NCI-H345 treated with DMSO at 0.1 percent for 48 hours (cell line): Measurements from ENCODE around the gene ADRM1.

ENCODE experiments used
- DNase-seq: peaks from one replicate; lab custom pipeline; 2025; ENCODE audit not compliant: unreplicated experiment; lab: John Stamatoyannopoulos, UW

ADRM1 gene, protein sequence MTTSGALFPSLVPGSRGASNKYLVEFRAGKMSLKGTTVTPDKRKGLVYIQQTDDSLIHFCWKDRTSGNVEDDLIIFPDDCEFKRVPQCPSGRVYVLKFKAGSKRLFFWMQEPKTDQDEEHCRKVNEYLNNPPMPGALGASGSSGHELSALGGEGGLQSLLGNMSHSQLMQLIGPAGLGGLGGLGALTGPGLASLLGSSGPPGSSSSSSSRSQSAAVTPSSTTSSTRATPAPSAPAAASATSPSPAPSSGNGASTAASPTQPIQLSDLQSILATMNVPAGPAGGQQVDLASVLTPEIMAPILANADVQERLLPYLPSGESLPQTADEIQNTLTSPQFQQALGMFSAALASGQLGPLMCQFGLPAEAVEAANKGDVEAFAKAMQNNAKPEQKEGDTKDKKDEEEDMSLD

DNA sequence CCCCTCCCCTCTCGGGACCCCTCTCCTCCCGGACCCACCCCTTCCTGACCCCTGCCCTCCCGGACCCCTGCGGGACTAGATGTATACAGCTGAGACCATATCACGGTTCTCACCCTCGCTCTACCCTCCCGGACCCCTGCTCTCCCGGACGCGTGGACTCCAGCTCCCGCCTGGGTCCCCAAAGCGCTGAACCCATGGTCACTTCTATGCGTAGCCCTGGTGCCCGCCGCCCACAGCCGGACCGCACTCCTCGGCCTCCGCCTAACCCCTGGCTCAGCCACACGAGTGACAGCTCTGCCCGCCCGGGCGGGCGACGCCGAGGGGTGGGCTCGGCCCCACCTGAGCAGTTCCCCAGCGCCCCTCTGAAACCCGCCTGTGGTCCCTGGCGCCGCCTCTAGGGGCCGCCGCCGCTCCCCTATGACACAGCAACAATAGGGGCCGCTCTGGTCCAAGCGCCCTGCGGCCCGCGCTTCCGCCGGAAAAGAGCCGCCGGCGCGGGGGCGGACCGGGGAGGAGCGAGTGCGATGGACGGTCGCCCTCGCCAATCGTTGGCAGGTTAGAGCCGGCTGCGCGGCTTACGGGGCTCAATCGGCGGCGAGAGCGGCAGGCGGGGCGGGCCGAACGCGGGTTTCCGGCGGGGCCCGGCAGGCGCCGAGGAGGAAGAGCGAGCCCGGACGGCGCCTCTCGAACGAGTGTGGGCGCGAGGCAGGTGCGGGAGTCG, at the start of gene ADRM1:
Gene ADRM1, plus strand, starts transcription at position 657 of the 721 bp plus-strand sequence. CDS start 572 bp downstream, outside the sequence.
- peak; percentile 96 for DNase-seq

DNA sequence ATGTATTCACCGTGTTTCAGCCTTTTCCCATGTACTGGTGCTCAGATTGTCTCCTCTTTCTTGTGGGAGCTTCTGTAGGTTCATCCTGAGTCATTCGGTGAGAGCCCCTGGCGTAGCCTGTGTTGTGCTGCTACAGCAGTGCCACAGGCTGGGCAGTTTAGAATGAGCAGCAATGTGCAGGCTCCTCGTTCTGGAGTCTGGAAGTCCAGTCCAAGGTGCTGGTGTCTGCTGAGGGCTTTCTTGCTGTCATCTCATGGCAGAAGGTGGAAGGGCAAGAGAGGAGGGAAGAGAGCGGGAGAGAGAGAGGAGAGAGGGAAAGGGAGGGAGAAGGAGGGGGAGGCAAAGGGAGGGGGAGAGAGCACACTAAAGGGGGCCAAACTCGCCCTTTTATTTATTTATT, 49.4 kb upstream of the ADRM1 start:
- no peak for DNase-seq

DNA sequence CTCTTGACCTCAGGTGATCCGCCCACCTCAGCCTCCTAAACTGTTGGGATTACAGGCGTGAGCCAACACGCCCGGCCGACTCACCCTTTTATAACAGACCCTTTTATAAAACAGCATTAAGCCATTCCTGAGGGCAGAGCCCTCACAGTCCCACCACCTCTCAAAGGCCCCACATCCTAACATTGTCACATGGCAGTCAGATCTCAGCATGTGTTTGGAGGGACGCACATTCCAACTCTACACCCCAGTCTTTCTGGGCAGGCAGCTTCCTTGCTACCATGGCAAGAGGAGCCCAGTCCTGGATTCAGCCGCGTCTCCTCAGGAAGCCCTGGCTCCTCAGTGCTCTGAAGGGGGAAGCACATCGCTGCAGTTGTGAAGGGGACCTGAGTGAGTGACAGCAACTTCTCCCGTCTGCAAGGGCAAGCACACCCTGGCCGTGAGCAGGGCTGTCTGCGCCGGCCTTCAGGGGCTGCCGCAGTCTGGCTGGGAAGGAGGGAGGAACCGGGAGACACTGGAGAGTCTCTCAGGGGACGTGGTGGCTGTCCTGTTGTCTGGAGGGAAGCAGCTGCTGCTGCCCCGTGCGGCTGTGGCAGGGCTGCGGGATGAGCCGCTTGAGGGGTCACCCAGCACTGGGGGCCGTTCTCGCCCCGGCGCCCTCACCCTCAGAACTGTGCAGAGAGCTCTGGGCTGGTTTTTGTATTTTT, 48.6 kb upstream of the ADRM1 start:
- no peak for DNase-seq

DNA sequence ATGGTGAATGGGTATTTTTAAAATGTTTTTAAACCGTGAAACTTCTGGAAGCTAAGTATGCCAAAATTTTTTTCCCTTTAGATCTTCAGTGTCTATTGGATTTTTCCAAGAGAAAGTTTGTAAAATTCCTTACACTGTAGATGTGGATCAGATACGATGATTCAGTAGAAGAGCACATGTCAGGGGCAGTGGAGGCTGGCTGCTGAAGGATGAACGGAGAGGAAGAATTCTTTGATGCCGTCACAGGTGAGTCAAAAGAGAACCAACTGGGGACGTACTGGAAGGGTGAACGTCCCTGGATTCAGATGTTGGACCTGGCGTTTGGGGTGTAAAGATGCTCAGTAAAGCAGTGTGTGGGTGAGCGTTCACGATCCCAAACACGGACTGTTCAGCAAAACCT, 46.8 kb upstream of the ADRM1 start:
- DNase-seq, result no peak

DNA sequence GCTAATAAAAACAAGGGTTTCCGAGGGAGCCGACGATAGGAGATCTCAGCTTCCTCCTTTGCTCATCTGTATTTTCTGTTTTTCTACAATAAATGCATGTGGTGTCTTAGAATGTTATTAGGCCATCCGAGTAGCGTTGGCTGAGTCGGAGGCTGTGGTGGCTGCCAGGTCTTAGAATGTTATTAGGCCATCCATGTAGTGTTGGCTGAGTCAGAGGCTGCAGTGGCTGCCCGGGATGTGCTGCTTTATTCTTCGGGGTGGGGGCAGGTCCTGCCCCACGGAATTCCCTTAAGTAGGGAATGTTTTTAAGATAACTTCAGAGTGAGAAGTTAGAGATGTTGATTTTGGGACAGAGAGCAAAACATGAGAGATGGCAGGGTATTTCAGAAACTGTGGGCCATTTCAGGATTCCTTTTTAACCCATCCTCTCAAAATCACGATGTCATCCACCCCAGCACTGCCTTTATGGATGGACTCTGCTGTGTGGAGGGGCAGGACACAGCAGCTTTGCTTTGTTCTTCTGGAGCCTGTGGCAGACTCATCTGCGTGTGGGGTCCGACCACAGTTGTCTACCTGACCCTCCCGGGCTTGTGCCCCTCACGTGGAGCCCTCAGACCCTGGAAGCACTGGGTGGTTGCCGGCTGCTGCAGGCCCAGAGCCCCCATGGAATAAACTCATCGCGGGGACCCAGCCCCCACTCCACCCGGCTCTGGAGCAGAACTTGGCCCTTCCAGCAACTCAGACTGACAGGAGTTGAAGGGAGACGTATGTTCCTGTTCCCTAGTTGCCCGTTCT, 44.1 kb upstream of the ADRM1 start:
- DNase-seq, result no peak

DNA sequence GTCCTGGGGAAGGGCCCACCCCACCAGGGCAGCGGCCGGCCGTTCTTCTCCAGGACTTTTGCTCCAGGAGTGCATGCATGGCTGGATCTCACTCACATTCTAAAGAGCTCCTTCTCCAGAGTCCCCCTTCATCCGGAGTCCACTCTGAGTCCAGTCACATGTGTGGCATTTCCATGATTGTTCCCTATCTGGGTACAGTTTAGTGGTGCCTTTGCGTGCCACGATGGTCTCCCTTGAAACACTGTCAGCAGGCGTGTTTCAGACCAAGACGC, 43.6 kb upstream of the ADRM1 start:
- DNase-seq, result no peak

DNA sequence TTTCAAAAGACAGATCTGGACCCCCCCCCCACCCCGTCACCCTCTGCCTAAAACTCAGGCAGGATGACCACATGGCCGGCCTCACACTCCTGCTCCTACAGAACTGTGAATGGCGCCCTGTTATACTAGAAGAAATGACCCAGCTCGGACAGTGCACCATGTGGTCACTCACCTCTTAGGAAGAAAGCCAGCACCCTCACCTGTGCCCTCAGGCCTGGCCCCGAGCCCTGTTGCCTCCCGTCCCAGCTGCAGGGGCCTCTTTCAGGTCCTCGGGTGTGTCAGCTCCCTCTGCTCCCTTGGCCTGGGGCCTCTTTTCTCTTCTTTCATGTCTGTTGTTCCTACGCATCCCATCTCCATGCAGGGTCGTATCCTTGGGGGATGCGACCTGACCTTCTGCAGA, 40.7 kb upstream of the ADRM1 start:
- DNase-seq, result no peak

DNA sequence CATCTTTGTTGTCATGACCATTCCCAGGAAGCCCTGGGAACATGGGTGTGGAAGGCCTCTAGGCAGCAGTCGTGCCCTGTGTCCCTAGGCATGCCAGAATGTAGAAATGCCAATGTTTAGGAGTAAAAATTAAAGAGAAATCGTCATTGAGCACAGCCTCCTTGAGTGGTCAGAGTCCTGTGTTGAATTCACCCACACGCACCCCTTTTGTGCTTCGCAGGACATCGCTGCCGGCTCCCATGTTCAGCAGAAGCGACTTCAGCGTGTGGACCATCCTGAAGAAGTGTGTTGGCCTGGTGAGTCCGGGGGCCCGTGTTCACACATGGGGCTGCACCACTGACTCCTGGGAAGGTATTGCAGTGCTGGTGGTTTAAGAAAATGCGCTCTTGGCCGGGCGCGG, 39.4 kb upstream of the ADRM1 start:
- no peak for DNase-seq

DNA sequence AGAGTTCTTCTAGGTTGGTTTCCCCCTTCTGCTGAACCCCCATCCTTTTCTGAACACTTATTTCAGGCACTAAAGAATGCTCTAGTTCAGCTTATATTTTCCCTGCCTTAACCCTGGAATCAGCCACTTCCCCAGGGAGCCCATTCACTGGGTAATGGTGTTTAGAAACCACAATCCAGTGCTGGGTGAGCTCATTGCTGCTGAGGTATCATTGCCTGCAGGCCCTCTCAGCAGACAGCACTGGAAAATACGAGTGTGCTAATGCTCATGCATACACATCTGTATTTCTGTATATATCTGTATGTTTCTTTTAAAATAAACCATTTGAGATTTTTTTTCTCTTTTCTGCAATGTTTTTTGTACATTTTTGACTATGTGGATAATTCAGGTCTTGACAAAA, 37.4 kb upstream of the ADRM1 start:
- no peak for DNase-seq

DNA sequence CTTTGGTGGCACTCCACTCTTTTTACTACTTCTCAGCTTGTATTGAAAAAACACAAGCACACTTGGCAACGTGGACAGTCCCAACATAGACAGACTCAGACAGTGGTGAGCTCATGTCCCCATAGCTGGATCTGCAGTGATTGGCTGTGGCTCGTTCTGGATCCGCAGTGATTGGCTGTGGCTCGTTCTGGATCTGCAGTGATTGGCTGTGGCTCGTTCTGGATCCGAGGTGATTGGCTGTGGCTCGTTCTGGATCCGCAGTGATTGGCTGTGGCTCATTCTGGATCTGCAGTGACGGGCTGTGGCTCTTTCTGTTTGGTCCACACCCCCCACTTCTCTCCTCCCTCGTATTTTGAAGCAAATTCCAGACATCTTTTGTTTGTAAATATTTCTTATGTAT, 36.5 kb upstream of the ADRM1 start:
- no peak for DNase-seq

DNA sequence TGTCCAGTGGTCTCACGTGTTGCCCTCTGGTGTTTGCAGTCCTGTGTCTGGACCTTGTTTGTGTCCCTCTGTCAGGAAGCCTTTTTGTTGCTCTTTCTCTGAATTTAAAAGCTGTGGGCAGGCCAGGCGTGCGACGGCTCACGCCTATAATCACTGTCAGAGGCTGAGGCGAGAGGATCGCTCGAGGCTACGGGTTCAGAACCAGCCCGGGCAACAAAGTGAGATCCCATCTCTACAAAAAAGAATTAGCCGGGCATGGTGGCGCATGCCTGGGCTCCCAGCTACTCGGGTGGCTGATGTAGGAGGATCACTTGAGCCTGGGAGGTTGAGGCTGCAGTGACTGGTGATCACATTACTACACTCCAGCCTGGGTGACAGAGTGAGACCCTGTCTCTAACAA, 35.9 kb upstream of the ADRM1 start:
- DNase-seq, result no peak

DNA sequence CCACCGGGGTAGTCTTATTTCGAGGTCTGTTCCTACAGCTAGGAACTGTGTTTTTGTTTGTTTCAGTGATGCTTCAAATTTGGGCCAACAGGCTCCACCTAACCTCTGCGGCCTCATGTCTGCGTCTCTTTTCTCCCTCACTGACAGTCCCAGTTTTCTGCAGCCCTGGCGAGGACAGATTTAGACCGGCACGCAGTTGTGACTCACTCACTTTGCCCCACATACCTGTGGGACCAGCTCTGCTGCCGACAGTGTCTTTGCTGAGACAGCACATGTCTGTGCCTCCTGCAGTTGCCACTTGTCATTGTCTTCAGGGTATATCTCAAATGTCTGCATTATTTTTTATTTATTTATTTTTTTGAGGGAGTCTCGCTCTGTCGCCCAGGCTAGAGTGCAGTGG, 35.3 kb upstream of the ADRM1 start:
- DNase-seq, result no peak

DNA sequence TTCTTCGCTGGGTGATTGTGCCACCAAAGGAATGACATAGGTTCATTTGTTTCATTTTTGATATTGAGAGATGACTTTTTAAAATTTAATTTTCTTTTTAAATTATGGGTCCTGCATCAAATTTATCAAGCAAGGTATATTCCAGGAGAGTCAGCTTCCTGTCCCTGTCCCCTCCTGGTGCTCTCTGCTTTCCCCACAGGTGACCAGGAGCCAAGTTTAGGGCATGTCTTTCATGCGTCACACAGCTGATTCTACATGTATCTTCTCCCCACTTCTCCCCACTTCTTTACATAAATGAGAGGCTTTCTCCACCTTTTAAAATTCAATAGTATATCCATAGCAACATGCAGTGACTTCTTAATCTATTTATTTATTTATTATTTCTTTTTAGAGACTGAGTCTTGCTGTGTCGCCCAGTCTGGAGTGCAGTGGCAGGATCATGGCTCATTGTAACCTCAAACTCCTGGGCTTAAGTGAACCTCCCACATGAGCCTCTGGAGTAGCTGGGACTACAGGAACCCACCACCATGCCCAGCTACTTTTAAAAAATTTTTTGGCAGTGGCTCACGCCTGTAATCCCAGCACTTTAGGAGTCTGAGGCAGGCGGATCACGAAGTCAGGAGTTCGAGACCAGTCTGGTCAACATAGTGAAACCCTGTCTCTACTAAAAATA, 34.4 kb upstream of the ADRM1 start:
- DNase-seq, result no peak

DNA sequence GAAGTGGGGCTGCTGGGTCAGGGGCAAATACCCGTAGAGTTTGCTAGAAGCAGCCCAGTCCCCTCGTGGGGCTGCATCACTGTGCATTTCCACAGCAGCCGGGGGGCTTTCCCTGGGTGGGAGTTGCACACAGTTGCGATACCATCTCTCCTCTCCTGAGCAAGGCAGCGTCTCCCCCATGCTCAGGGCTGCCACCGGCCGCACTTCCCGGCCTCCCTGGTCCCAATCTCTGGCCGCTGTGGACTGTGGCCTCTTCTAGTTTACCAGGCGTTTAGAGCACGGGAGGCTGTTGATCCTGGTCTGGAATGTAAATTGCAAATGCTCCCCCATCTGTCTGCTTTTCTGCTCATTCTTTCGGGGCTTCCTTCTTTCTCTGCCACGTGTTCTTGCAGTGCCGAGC, 33.4 kb upstream of the ADRM1 start:
- no peak for DNase-seq

DNA sequence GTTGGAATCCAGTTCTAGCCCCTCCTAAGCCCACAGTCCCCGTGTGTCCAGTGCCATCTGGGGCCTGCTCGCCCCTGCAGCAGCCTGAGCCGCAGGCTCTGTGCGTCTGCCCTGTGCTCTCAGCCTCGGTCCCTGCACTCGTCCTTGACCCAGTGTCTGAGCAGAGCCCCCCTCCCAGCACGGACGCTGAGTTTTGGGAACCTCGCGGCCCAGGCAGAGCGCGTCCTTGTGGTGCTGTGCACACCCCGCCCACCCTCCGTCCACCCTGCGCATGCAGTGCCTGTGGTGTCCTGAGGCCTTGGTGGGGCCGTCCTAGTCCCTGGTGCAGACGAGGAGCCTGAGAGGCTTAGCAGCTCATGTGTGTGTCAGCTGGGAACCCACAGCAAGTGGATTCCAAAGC, 32.9 kb upstream of the ADRM1 start:
- no peak for DNase-seq

DNA sequence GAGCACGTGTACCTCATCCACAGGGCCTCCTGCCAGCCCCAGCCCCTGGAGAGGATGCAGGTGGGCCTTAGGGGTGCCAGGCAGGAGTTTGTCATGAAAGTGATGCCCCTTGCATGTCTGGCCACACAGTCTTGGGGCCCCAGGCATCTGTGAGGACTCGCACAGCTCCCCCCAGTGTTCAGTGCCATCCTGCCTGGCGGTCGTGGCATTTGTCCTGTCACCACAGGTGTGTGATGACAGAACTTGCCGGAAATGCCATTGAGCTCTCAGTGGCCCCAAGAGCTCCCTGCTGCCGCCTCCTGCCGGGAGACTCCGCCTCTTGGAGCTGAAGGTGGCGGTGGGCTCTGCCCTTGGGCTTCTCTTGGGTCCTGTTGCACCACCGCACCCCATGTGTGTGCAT, 30.6 kb upstream of the ADRM1 start:
- DNase-seq, result no peak

DNA sequence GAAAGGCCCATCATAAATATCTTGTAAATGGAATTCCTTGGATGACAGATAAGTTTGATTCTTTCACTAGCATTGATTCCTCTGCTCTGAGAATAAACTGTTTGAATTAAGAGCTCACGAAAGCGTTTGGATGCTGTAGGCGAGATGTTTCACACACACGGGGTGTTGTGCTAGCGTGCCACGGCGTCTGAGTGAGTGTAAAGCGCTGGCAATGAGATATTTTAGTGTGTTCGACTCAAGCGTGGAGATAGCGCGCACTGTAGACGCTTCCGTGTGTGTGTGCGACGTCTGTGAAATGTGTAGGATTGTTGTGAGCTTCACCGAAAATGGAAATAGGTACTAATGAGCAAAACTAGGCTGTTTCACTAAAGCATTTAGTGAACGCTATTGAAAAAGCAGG, 29.4 kb upstream of the ADRM1 start:
- no peak for DNase-seq

DNA sequence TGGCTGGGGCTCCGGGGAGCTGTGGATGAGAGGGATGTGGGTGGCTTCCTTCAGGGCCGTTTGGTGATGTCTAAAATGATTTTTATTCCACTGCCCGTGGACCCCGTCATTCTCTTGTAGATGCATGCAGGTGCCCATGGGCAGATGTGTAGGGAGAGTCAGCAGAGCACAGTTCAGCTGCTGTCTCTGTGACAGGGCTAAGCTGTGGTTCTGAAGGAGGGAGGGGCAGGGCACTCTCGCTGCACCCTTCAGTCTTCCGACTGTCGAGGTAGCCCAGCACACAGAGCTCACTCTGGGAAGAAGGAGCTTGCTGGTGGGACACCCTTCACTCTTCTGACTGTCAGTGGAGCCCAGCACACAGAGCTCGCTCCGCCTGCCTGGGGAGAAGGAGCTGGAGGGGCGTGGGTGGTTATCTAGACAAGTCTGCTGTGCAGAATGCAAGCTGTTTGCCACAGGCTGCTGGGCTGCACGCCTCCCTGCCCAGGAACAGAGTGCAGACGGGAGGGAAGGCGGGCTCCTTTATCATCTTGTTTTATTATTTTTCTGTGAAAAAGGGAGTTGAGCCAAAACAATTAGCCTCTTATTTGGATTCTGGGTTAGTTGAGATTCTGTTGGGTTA, 28.4 kb upstream of the ADRM1 start:
- DNase-seq, result no peak

DNA sequence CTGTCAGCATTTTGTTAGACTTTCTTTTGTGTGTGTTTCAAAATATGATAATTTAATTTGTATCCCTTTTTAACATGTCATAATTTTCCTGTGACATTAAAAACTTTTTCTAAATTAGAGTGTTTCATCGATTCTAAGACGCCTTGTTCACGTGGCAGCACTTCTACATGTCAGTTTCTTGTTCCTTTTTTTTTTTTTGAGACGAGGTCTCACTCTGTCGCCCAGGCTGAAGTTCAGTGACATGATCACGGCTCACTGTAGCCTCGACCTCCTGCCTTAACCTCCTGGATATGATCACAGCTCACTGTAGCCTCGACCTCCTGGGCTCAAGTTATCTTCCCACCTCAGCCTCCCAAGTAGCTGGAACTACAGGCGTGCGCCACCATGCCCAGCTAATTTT, 27.6 kb upstream of the ADRM1 start:
- DNase-seq, result no peak

DNA sequence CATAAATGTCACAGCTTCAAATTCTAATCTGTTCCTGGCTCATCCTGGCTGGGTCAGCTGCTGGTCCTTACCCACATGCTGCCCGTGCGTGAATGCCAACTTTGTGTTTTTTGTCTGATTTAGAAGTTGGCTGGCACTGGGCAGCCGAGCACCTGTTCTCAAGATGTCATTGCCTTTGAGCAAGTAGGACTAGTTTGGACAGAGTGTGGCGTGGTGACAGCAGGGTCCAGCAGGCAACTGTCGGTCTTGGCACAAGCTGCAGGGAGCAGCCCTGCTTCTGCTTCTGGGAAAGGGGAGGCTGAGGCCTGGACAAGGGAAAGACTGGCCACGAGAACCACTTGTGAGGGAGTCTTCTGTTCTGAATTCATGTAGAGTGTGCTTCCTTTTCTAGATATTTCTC, 26.4 kb upstream of the ADRM1 start:
- no peak for DNase-seq

DNA sequence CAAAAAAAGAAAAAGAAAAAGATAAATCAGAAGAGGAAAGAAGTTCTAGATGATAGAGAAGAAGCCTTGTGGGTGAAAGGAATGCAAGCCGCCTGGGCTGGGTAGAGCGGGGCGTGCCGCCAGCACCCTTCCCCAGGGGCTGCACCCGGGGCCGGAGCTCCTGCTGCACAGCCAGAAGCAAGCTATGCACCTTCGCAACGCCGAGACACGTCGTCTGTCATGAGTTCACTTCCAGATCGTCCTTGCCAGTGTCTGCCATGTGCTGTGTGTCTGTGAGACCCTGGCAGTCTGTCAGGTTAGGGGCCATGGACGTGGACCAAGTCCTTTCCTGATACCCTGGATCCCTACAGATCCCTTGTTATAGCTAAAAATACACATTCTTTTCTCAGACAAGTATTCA, 25.5 kb upstream of the ADRM1 start:
- DNase-seq, result no peak
